HG02943 (cell line): ENCODE data around the gene SERPING1.

Source experiments
- ATAC-seq: cut with Tn5 transposase; IDR thresholded peaks from one replicate; pipeline ENCODE4 v1.9.1; 2021; ENCODE audit warnings: mild to moderate bottlenecking, low read depth, moderate library complexity; ENCODE audit not compliant: unreplicated experiment

SERPING1 gene

GRCh38 chr11:57596266-57596885 lies 1.1 kb upstream of the SERPING1 start:
- no peak for ATAC-seq

- ATAC-seq, result no peak
Measured at GRCh38 chr11:57597916-57598830, 688 bp downstream of the SERPING1 start.

GRCh38 chr11:57598831-57599155 lies 1.3 kb downstream of the SERPING1 start:
- ATAC-seq, result no peak

DNA sequence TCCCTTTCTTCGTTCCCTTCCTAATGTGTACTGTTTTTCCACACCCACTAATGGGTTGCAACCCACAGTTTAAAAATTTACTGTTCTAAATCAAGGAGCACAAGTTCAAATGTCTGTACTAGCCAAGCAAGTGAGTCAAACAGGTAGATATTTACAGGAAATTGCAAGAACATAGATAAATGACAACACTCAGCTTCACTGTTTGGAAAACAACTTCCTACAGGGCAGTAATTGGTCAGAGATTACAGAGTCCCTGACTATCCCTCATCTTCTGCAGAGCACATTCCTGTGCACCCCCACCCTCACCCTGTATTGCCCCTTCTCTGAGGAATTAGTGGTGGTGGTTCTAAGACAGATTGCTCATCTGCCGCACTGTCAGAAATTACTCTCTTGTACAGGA lies 1.9 kb downstream of the SERPING1 start:
- ATAC-seq, result no peak

DNA sequence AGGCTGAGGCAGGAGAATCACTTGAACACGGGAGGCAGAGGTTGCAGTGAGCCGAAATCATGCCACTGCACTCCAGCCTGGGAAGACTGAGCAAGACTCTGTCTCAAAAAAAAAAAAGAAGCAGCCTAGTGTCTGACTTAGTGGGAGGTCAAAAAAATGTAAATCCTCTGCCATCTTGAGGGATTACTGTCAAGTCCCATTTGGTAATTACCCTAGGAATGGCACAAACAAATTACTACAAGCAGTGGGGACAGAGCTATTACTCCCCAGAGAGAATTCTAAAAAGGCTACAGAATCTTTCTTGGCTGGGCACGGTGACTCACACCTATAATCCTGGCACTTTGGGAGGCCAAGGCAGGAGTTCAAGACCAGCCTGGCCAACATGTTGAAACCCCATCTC lies 3.8 kb downstream of the SERPING1 start:
- no peak for ATAC-seq

GRCh38 chr11:57604296-57605027 lies 7.0 kb downstream of the SERPING1 start:
- no peak for ATAC-seq

DNA sequence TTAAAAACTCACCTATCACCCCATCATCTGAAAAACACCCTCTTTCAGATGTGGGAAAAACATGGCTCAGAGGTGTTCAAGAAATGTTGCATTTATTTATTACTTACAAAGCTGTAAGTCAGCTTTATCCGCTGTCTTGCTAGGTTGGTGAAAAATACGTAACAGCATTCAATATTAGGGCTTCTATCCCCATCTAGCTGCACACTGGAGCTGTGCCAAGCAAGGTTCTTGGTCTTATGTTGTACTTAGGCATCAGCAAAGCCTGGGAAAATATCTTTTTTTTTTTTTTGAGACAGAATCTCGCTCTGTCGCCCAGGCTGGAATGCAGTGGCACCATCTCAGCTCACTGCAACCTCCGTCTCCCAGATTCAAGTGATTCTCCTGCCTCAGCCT lies 7.5 kb downstream of the SERPING1 start:
- no peak for ATAC-seq

- no peak for ATAC-seq
Measured at GRCh38 chr11:57610170-57610569, 12.7 kb downstream of the SERPING1 start.

GRCh38 chr11:57614234-57614772 lies 16.8 kb downstream of the SERPING1 start:
- no peak for ATAC-seq

GRCh38 chr11:57615308-57615707 lies 17.8 kb downstream of the SERPING1 start:
- ATAC-seq, result no peak

DNA sequence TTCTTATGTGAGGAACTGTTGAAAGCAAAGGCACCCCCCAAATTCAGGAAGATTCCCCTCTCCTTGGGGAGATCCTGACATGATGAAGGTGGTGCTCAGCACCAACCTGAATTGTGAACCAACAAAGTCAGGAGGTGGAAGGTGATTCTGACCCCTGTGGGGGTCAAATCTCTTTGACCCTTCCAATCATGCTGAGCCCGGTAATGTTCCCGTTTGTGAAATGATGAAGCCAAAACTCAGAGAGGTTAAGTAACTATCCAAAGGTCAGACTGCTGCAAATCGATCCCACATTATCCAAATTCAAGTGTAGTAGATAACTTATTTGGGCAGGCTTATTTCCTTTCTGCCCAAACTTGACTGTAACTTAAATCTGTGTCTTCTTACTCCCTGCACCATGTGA lies 19.1 kb downstream of the SERPING1 start:
- no peak for ATAC-seq

DNA sequence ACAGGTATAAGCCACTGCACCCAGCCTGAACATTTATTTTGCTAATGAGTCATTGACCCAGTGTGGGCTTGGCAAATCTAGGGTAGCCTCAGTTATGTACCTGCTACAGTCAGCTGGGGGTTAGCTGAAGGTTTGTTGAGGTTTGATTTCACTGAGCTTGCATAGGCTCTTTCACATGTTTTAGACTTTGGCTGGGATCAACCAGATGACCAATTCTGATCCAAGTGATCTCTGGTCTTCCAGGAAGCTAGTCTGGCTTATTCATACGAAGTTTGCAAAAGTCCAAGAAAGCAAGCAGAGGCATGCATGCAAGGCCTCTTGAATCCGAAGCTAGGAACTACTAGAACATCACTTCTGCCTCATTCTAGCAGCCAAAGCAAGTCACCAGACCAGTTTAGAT lies 21.0 kb downstream of the SERPING1 start:
- no peak for ATAC-seq

DNA sequence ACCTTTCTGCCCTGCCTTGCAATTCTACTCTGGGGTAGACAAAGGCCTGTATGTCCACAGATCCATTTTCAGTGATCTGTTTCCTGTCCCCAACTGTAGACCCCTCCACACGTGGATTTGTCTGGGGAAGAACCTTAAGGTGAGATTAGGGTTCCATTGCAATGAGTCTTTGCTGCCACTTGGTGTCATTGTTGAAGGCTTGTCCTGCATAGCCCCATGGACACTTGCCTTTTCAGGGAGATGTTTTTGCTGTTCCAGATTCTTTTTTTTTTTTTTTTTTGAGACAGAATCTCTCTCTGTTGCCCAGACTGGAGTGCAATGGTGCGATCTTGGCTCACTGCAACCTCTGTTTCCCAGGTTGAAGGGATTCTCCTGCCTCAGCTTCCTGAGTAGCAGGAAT lies 21.8 kb downstream of the SERPING1 start:
- ATAC-seq, result no peak

- ATAC-seq, result no peak
Measured at GRCh38 chr11:57620467-57620866, 23.0 kb downstream of the SERPING1 start.

GRCh38 chr11:57622263-57622662 lies 24.8 kb downstream of the SERPING1 start:
- ATAC-seq, result no peak

DNA sequence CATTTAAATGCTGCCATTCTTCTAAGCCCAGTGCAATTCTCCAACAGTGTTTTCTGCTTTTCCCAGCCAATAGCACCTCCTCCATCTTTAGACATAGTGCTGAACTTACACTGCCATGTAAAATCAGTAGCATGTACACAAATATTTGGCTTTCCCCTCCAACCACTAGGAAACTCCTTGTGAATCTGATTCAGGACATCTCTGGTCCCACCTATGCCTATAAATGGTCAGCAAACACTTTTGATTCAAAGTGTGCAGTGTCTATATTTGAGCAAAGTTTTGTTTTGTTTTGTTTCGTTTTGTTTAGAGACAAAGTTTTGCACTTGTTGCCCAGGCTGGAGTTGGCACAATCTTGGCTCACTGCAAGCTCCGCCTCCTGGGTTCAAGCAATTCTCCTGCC lies 27.4 kb downstream of the SERPING1 start:
- ATAC-seq, result no peak

GRCh38 chr11:57626895-57627294 lies 29.4 kb downstream of the SERPING1 start:
- ATAC-seq, result no peak

GRCh38 chr11:57630171-57630570 lies 32.7 kb downstream of the SERPING1 start:
- ATAC-seq, result no peak

GRCh38 chr11:57632116-57632515 lies 34.6 kb downstream of the SERPING1 start:
- ATAC-seq, result no peak

DNA sequence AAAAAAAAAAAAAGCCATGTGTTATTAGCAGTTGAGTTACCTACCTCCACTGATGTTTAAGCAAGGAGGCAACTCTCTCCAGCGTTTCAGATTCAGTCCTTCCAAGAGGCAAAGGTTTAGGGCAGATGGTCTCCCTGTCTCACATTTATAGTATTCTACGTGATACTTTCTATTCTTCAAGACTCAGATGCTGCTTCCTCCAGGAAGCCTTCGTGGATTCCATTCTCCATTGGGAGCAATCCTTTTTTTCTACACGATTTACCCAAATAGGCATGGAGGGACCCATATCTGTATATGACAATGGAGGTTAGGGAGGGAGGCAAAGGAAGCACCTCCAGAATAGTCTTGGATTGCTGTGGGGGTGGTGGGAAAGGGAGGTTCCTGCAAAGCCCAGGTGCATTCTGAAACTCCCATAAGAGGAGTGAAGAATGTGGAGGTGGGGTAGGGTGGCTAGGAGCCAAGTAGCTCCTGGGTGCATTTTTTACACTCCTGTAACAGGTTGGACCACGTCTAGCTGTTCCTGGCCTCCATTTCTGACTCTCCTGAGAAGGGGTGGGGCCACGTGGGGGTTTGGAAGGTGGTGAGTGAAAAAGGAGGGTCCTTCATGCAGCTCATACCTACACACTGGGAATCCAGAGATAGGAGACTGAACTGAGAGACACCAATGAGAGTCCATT lies 36.0 kb downstream of the SERPING1 start:
- no peak for ATAC-seq

DNA sequence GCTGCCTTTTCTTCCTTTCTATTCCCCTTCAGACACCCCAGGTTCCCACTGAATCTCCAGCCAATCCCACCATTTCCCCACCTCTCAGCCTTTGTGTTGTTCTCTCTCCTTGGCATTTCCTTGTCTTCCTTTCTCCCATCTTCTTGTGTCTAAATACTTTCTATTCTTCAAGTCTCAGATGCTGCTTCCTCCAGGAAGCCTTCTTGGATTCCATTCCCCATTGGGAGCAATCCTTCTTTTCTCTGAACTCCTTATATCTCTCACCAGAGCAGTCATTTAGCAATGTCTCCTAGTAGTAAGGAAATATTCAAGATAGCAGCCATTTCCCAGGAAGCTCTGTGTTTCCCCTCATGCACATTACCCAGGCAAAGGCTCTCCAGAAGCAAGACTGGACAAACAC lies 36.8 kb downstream of the SERPING1 start:
- no peak for ATAC-seq
